Measurements from ENCODE around the gene RNF183.

- TF ChIP-seq ZNF274 (IDR thresholded peaks at IDR 0.05; ENCODE audit: low read depth, low read length) (no peak), YY1 (IDR thresholded peaks at IDR 0.05; ENCODE audit: insufficient read depth, insufficient read length) (no peak)
These were observed 7.4 kb upstream of the RNF183 start for GRCh38 chr9:113310538-113310937.

Measured in NT2/D1 (cell line).